GM21381 (cell line): ENCODE results near the gene RFX7.
A peak's percentile ranks its signal among the peaks of the same experiment; 100 is the strongest.
"Not testable (repeated sequence)": the region's sequence is repeated elsewhere in the genome, so short reads cannot be mapped to it uniquely, and the experiment has no call there.

Source experiments
- ATAC-seq: cut with Tn5 transposase; IDR thresholded peaks from one replicate; pipeline ENCODE4 v1.9.1; 2021; ENCODE audit warnings: mild to moderate bottlenecking, moderate library complexity; ENCODE audit not compliant: unreplicated experiment

RFX7 gene

DNA sequence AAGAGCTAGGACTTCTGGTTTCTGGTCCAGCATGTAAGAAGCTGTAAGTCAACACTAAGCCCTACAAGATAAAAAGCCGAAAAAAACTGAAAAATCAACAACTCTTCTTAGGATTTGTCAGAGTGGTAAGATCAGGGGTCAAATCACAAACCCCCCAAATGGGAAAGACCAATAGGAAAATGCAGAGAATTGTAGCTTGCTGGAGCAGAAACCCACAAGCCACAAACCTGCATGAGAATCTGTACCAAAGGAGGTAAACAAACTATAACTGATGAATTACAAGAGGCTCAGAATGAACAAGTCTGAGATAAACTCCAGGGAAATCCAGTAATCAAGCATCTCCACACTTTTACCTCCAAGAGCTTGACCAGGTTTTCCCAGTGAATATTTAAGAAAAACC lies 36.0 kb downstream of the RFX7 start:
- no peak for ATAC-seq

DNA sequence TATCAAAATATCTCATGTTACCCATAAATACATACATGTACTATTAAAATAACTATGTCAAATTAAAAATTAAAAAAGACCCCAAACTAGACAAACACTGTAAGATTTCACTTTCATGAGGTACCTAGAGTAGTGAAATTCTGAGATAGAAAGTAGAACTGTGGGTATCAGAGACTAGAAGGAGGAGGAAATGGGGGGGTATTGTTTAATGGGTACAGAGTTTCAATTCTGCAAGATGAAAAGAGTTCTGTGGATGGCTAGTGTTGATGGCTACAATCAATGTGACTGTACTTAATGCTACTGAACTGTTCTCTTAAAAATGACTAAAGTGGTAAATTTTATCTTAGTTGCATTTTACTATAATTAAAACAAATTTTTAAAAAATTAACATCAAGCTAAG lies 36.6 kb downstream of the RFX7 start:
- peak; percentile 81 for ATAC-seq

- no peak for ATAC-seq
Measured at GRCh38 chr15:56205061-56205876, 38.4 kb downstream of the RFX7 start.

DNA sequence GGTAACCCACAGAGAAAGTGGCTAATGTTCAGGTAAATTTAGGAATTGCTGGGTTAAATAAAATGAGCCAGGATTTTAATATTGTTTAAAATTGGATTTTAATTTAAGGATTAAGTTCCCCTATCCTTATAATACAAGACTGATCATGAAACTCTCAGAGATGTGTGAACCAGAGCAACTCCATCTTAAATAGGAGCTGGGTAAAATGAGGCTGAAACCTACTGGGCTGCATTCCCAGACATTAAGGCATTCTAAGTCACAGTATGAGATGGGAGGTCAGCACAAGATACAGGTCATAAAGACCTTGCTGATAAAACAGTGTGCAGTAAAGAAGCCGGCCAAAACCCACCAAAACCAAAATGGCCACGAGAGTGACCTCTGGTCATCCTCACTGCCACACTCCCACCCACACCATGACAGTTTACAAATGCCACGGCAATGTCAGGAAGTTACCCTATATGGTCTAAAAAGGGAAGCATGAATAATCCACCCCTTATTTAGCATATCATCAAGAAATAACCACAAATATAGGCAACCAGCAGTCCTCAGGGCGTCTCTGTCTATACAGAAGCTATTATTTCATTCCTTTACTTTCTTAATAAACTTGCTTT lies 40.3 kb downstream of the RFX7 start:
- ATAC-seq, result not testable (repeated sequence)

GRCh38 chr15:56202701-56203100 lies 41.0 kb downstream of the RFX7 start:
- ATAC-seq, result no peak

DNA sequence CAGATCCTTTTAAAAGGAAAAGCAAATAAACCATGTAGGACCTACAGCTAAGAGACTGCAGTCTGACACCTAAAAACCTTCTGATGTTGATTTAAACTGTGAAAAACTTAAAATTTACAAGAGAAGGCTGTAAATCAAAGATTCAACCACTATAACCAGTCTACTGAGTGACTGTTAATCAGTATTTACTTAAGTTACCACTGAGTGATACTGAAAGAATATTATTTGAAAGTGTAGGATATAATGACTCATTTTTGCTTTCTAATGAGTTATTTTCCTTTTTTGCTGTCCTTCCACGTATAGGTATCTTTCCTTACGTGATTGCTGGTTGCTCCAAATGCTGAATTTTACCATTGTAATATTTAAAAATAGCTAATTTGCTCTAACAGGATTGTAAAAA lies 44.6 kb downstream of the RFX7 start:
- ATAC-seq, result peak; percentile 71

- ATAC-seq, result no peak
Measured at GRCh38 chr15:56194035-56194434, 49.6 kb downstream of the RFX7 start.

- no peak for ATAC-seq
Measured at GRCh38 chr15:56192659-56193442, 50.8 kb downstream of the RFX7 start.

DNA sequence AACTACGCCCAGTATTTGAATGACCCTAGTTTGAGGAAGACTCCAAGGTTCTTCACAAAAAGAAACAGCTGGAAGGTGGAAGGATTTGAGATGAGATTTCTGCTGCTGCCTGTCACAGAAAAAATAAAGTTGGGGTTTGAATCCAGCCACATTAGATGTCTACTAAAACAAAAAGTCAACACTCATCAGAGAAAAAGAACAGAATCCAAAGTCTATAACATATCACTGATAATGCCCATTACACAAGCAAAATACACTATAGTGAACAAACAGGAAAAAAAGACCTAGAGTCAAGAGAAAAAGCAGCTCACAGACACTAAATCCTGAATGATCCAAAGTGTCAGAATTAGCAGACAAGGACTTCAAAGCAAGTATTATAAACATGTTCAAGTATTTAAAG lies 56.0 kb downstream of the RFX7 start:
- ATAC-seq, result no peak

DNA sequence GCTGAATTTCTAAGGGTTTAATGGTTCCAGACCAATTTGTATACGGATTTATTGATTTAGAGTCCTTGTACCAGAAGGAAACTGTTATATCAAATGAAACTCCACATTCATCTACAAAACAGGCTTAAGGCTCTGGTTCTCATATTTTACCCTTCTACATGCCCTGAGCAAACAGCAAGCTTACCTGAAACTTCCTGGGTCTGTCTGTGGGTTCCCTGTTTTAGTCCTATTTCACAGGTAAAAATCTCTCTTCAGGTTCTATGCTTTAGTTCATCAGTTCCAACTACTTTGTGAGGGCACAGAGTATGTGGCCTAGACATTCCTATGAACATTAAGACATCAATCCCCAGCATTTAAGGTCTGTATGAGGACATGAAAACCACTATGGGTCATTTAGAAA lies 57.7 kb downstream of the RFX7 start:
- no peak for ATAC-seq

DNA sequence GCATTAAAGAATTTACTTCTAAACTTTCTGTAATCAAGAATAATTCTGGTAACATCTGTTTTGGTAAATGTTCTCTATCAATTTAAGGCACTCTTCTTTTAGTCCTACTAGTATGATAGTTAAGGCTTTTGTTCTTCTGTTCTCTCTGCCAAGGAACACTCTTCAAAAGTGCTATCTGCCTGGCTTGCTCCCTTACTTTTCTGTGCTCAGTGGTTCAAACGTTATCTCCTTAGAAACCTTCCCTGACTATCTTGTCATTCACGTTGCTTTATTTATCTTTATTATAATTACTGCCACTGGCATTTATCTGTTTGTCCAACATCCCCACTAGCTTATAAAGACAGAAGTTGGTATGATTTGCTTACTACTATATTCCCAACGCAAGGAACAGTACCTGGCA lies 59.2 kb downstream of the RFX7 start:
- no peak for ATAC-seq

DNA sequence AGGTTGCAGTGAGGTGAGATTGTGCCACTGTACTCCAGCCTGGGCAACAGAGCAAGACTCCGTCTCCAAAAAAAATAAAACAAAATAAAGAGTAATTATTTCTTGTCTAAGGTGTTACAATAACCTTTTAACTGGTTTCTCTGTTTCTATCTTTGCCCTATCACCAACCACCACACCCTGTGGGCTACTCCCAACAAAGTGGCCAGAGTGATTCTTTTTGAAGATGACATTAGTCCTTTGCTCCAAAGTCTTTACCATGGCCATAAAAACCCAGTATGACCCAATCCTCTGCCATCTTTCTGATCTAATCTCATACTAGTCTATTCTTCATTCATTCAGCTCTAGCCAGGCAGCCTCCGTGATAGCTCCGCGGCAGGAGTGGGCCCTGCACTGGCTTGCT lies 62.8 kb downstream of the RFX7 start:
- ATAC-seq, result no peak

GRCh38 chr15:56176996-56177395 lies 66.7 kb downstream of the RFX7 start:
- no peak for ATAC-seq

- ATAC-seq, result no peak
Measured at GRCh38 chr15:56175788-56176187, 67.9 kb downstream of the RFX7 start.

GRCh38 chr15:56174649-56175048 lies 69.0 kb downstream of the RFX7 start:
- no peak for ATAC-seq

DNA sequence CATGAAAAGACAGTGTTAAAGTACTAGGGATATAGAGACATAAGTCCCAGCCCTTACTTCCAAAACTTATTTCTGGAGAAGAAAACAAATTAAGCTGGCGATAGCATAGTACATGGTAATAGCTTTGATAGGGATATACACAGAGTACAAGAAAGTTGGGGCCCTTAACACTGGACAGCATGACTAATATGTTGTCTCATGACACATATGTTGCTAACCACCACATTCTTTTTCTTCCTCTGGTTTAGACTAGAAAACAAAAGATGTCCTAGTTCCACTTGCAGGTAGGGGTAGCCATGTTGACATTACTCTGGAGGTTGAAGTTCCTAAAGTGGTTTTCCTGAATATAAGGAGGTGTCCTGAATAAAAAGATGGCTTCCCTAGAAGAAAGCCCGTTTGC lies 75.3 kb downstream of the RFX7 start:
- no peak for ATAC-seq

DNA sequence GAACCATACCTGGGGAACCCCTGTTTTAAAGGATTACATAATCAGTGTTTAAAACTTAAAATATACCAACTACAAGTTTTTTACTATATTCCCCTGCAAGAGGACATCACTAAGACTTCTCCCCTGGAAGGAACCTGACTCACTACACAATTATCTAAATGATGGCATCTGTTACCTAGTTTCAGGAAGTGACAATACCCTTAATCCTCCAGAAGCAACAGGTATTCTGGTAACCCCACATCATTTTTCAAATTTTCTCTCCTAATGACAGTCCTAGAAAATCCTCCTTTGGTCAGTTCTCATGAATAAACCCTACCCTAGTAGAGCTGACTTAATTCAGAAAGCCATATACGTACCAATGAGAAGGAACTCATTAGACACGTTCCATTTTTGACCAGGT lies 78.4 kb downstream of the RFX7 start:
- ATAC-seq, result no peak

GRCh38 chr15:56160966-56161365 lies 82.7 kb downstream of the RFX7 start:
- no peak for ATAC-seq

DNA sequence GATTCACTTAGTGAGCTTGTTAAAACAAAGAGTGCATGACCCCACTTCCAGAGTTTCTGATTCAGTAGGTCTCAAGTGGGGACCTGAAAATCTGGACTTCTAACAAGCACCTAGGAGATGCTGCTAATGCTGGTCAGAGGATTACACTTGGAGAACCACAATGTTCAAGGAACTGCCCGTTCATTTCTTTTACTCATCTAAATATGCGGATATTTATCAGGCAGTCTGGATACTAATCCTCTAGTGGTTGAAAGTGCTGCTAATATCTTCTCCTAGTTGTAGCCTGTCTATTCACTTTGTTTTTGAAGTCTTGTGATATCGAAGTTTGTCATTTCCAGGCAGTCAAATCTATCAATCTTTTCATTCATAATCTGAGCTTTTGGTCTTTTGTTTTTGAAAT lies 86.8 kb downstream of the RFX7 start:
- no peak for ATAC-seq

GRCh38 chr15:56155278-56155677 lies 88.4 kb downstream of the RFX7 start:
- ATAC-seq, result not testable (repeated sequence)

DNA sequence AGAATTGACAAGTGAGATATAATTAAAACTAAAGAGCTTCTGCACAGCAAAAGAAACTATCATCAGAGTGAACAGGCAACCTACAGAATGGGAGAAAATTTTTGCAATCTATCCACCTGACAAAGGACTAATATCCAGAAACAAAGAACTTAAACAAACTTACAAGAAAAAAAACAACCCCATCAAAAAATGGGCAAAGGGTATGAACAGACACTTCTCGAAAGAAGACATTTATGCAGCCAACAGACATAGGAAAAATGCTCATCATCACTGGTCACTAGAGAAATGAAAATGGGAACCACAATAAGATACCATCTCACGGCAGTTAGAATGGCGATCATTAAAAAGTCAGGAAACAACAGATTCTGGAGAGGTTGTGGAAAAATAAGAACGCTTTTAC lies 88.9 kb downstream of the RFX7 start:
- not testable (repeated sequence) for ATAC-seq

- ATAC-seq, result no peak
Measured at GRCh38 chr15:56150204-56150603, 93.5 kb downstream of the RFX7 start.
